ENCODE data around the gene SPATA18.
"Not testable (repeated sequence)": the region's sequence is repeated elsewhere in the genome, so short reads cannot be mapped to it uniquely, and the experiment has no call there.

Gene SPATA18

GRCh38 chr4:52079659-52080058, 28.6 kb downstream of the SPATA18 start:
- Mint-ChIP-seq H3K4me3 (no peak overlapping the region), H3K27me3 (peaks cover 21% of the 10 kb centered on the region), H3K36me3 (no peaks in the 10 kb centered on the region), H3K9me3 (ENCODE audit: low read depth) (no peaks in the 10 kb centered on the region), H3K27ac (no peak overlapping the region), H3K4me1 (ENCODE audit: low read depth) (no peaks in the 10 kb centered on the region)

DNA sequence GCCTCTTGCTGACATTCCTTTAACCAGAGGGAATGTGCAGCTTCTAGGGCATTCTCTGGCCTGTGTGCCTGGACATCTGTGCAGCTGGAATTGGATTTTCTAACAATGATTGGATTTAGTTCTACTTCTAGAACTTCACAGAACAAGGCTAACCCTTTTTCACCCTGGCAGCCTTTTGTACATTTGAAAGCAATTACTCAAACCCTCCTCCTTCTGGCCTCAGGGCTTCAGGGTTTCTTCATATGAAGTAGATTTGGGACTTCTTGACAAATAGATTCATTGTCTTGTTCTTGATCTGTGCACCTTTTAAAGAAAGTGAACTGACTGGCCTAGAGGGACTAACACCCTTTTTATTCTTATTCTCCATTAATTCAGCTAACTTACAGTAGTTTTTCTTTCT, 30.1 kb downstream of the SPATA18 start:
- Mint-ChIP-seq H3K9me3 (ENCODE audit: low read depth) (no peaks in the 10 kb centered on the region), H3K4me3 (no peak overlapping the region), H3K27me3 (peaks cover 13% of the 10 kb centered on the region), H3K27ac (no peak overlapping the region), H3K36me3 (no peaks in the 10 kb centered on the region), H3K4me1 (ENCODE audit: low read depth) (no peaks in the 10 kb centered on the region)

GRCh38 chr4:52086425-52086824, 35.3 kb downstream of the SPATA18 start:
- not testable (repeated sequence) for H3K4me3 Mint-ChIP-seq; H3K4me1 Mint-ChIP-seq (ENCODE audit: low read depth); H3K9me3 Mint-ChIP-seq (ENCODE audit: low read depth); H3K36me3 Mint-ChIP-seq; H3K27ac Mint-ChIP-seq
- H3K27me3 Mint-ChIP-seq = peaks cover 16% of the 10 kb centered on the region

GRCh38 chr4:52091801-52092200, 40.7 kb downstream of the SPATA18 start:
- Mint-ChIP-seq H3K4me3 (no peak overlapping the region), H3K27me3 (peaks cover 16% of the 10 kb centered on the region), H3K36me3 (no peaks in the 10 kb centered on the region), H3K27ac (no peak overlapping the region), H3K4me1 (ENCODE audit: low read depth) (no peaks in the 10 kb centered on the region), H3K9me3 (ENCODE audit: low read depth) (no peaks in the 10 kb centered on the region)

DNA sequence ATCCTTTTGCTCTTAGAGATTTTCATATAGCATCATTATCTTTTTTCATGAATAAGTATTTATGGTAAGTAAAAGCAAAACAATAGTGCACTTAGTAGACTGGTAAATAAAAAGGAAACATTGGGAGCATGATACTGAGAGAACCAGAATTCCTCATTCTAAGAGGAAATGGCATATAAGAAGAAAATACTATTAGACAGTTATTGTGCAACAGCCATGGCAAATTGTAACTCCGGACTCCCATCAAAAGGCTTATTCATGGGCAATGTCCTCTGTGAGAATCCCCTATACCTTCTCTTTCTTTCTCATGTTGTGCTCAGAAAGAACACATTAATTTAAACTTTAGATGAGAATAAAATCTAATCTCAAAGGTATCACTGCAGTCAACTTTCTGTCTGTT, 42.4 kb downstream of the SPATA18 start:
- no peak overlapping the region for H3K27ac Mint-ChIP-seq
- peaks cover 15% of the 10 kb centered on the region for H3K27me3 Mint-ChIP-seq
- H3K36me3 Mint-ChIP-seq = no peaks in the 10 kb centered on the region
- no peaks in the 10 kb centered on the region for H3K4me1 Mint-ChIP-seq (ENCODE audit: low read depth)
- H3K9me3 Mint-ChIP-seq (ENCODE audit: low read depth) = no peaks in the 10 kb centered on the region
- no peak overlapping the region for H3K4me3 Mint-ChIP-seq

GRCh38 chr4:52094376-52095145, 43.5 kb downstream of the SPATA18 start:
- Mint-ChIP-seq H3K27me3 (peaks cover 13% of the 10 kb centered on the region), H3K9me3 (ENCODE audit: low read depth) (no peaks in the 10 kb centered on the region), H3K4me3 (no peak overlapping the region), H3K36me3 (no peaks in the 10 kb centered on the region), H3K27ac (no peak overlapping the region), H3K4me1 (ENCODE audit: low read depth) (no peaks in the 10 kb centered on the region)

- no peak overlapping the region for H3K27ac Mint-ChIP-seq
- H3K36me3 Mint-ChIP-seq = no peaks in the 10 kb centered on the region
- no peaks in the 10 kb centered on the region for H3K4me1 Mint-ChIP-seq (ENCODE audit: low read depth)
- H3K4me3 Mint-ChIP-seq = no peak overlapping the region
- no peaks in the 10 kb centered on the region for H3K9me3 Mint-ChIP-seq (ENCODE audit: low read depth)
- H3K27me3 Mint-ChIP-seq = peaks cover 12% of the 10 kb centered on the region
Measured at GRCh38 chr4:52095374-52095773, 44.3 kb downstream of the SPATA18 start.

DNA sequence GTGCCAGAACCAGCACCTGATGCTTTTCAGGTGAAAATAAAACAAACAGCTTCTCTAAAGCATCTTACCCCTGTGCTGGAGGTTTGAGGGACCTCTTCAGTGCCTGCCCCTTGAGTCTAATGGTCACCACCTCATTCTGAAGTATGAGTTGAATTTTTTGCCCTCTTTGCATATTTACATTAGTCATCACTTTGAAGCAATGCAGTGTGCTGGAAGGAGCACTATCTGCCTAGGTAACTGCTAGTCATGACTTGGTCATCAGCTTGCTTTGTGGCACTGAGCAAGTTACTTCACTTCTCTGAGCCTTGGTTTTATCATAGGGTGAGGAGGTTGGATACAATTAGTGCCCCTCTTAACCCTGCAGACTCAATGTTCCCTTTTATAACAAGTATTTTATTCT, 44.9 kb downstream of the SPATA18 start:
- H3K27ac Mint-ChIP-seq = no peak overlapping the region
- no peaks in the 10 kb centered on the region for H3K36me3 Mint-ChIP-seq
- H3K4me1 Mint-ChIP-seq (ENCODE audit: low read depth) = no peaks in the 10 kb centered on the region

GRCh38 chr4:52098618-52099017, 47.5 kb downstream of the SPATA18 start:
- Mint-ChIP-seq H3K27me3 (peaks cover 2% of the 10 kb centered on the region), H3K4me3 (no peak overlapping the region), H3K9me3 (ENCODE audit: low read depth) (no peaks in the 10 kb centered on the region), H3K4me1 (ENCODE audit: low read depth) (no peaks in the 10 kb centered on the region), H3K27ac (no peak overlapping the region), H3K36me3 (no peaks in the 10 kb centered on the region)

More for the DNA sequence above, 44.9 kb downstream of the SPATA18 start:
- H3K9me3 Mint-ChIP-seq (ENCODE audit: low read depth) = no peaks in the 10 kb centered on the region
- H3K4me3 Mint-ChIP-seq = no peak overlapping the region
- peaks cover 6% of the 10 kb centered on the region for H3K27me3 Mint-ChIP-seq

GRCh38 chr4:52099860-52100461, 48.9 kb downstream of the SPATA18 start:
- no peak overlapping the region for H3K27ac Mint-ChIP-seq
- no peaks in the 10 kb centered on the region for H3K9me3 Mint-ChIP-seq (ENCODE audit: low read depth)
- no peak overlapping the region for H3K4me3 Mint-ChIP-seq
- no peaks in the 10 kb centered on the region for H3K36me3 Mint-ChIP-seq
- H3K4me1 Mint-ChIP-seq (ENCODE audit: low read depth) = no peaks in the 10 kb centered on the region
- H3K27me3 Mint-ChIP-seq = peaks cover 2% of the 10 kb centered on the region

GRCh38 chr4:52102587-52102986, 51.5 kb downstream of the SPATA18 start:
- Mint-ChIP-seq H3K27me3 (peaks cover 2% of the 10 kb centered on the region), H3K4me1 (ENCODE audit: low read depth) (no peaks in the 10 kb centered on the region), H3K36me3 (no peaks in the 10 kb centered on the region)

GRCh38 chr4:52103319-52103718, 52.2 kb downstream of the SPATA18 start:
- H3K4me1 Mint-ChIP-seq (ENCODE audit: low read depth) = no peaks in the 10 kb centered on the region
- H3K4me3 Mint-ChIP-seq = no peak overlapping the region
- no peak overlapping the region for H3K27ac Mint-ChIP-seq
- peaks cover 2% of the 10 kb centered on the region for H3K27me3 Mint-ChIP-seq
- H3K9me3 Mint-ChIP-seq (ENCODE audit: low read depth) = no peaks in the 10 kb centered on the region
- H3K36me3 Mint-ChIP-seq = no peaks in the 10 kb centered on the region

More at GRCh38 chr4:52102587-52102986, 51.5 kb downstream of the SPATA18 start:
- Mint-ChIP-seq H3K9me3 (ENCODE audit: low read depth) (no peaks in the 10 kb centered on the region), H3K27ac (no peak overlapping the region), H3K4me3 (no peak overlapping the region)

- Mint-ChIP-seq H3K36me3 (no peaks in the 10 kb centered on the region), H3K4me3 (no peak overlapping the region), H3K9me3 (ENCODE audit: low read depth) (no peaks in the 10 kb centered on the region), H3K27me3 (peaks cover 2% of the 10 kb centered on the region), H3K27ac (no peak overlapping the region), H3K4me1 (ENCODE audit: low read depth) (no peaks in the 10 kb centered on the region)
Measured at GRCh38 chr4:52105276-52105675, 54.2 kb downstream of the SPATA18 start.

DNA sequence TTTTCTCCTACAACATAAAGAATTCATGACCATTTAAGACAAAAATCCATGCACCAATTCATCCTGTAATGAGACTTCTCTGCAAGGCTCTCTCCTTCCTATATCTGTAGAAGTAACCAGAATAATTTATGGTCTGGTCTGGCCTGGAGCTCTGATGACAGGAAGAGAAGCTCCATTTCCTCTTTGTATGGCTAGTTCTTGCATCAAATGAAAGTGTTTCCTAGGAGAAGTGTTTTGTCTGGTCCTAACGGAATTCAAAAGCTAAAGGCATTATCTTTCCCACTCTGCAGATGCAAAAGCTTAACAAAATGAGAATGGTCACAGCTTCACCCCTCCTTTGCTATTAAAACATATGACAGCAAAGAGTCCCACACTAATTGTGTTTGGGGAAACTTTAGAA, 55.1 kb downstream of the SPATA18 start:
- Mint-ChIP-seq H3K27me3 (peaks cover 4% of the 10 kb centered on the region), H3K27ac (no peak overlapping the region), H3K4me1 (ENCODE audit: low read depth) (no peaks in the 10 kb centered on the region), H3K4me3 (no peak overlapping the region), H3K9me3 (ENCODE audit: low read depth) (no peaks in the 10 kb centered on the region), H3K36me3 (no peaks in the 10 kb centered on the region)

- no peaks in the 10 kb centered on the region for H3K4me1 Mint-ChIP-seq (ENCODE audit: low read depth)
- no peaks in the 10 kb centered on the region for H3K9me3 Mint-ChIP-seq (ENCODE audit: low read depth)
- H3K27ac Mint-ChIP-seq = no peak overlapping the region
- H3K27me3 Mint-ChIP-seq = peaks cover 2% of the 10 kb centered on the region
- no peak overlapping the region for H3K4me3 Mint-ChIP-seq
- no peaks in the 10 kb centered on the region for H3K36me3 Mint-ChIP-seq
Measured at GRCh38 chr4:52106660-52107059, 55.6 kb downstream of the SPATA18 start.

DNA sequence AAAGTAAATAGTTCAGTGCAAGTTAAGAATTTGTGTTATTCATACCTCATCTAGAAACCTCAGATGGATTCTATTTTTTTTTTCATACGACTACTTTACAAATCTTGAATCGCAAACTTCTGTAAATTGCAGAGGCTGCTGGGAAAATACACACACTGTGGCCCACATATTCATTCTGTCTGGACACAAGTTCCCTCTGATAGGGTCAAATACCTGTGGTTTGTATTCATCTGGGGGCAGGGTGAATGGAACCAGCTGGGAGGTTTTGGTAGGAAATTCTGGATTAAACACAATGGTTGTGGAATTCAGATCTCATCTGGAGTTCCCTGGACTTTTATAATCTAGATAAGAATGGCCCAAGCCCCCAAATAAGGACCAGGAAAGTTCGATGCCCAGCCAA, 56.2 kb downstream of the SPATA18 start:
- H3K36me3 Mint-ChIP-seq = no peaks in the 10 kb centered on the region
- no peaks in the 10 kb centered on the region for H3K4me1 Mint-ChIP-seq (ENCODE audit: low read depth)
- peaks cover 2% of the 10 kb centered on the region for H3K27me3 Mint-ChIP-seq
- H3K27ac Mint-ChIP-seq = no peak overlapping the region
- H3K9me3 Mint-ChIP-seq (ENCODE audit: low read depth) = no peaks in the 10 kb centered on the region
- H3K4me3 Mint-ChIP-seq = no peak overlapping the region

All from activated naive CD8-positive, alpha-beta T cell (primary cell).